HL-60/S4 treated with retinoic acid at 250 ng/mL for 4 days and 3 days (cell line): ENCODE results near the gene UCK1.

ENCODE experiments used
- in situ Hi-C: fragments of 300-500 bp; cut with MboI; formaldehyde crosslinking; loops from 2 replicates; pipeline ENCODE4 v1.7.0; 2022; ENCODE audit warnings: low sequenced_read_pairs

Gene UCK1

GRCh38 chr9:131478421-131478868 lies 52.6 kb downstream of the UCK1 start:
- in situ Hi-C loops, result no loop called here

GRCh38 chr9:131477816-131478419 lies 53.1 kb downstream of the UCK1 start:
- in situ Hi-C loops, result no loop called here

GRCh38 chr9:131477367-131477766 lies 53.7 kb downstream of the UCK1 start:
- in situ Hi-C loops, result no loop called here

GRCh38 chr9:131476777-131477345 lies 54.2 kb downstream of the UCK1 start:
- in situ Hi-C loops, result no loop called here

GRCh38 chr9:131475956-131476776 lies 54.9 kb downstream of the UCK1 start:
- in situ Hi-C loops, result no loop called here

GRCh38 chr9:131475111-131475955 lies 55.7 kb downstream of the UCK1 start:
- in situ Hi-C loops, result no loop called here

GRCh38 chr9:131474711-131475110 lies 56.4 kb downstream of the UCK1 start:
- in situ Hi-C loops, result no loop called here

- in situ Hi-C loops, result no loop called here
Observed at GRCh38 chr9:131473891-131474290, 57.2 kb downstream of the UCK1 start.
